T1000 (cell line): ENCODE results near the gene PLA2R1.

Source experiments
- DNase-seq: peaks from one replicate; lab custom pipeline; 2025; ENCODE audit warnings: mixed read lengths; lab: John Stamatoyannopoulos, UW

The PLA2R1 gene

DNA sequence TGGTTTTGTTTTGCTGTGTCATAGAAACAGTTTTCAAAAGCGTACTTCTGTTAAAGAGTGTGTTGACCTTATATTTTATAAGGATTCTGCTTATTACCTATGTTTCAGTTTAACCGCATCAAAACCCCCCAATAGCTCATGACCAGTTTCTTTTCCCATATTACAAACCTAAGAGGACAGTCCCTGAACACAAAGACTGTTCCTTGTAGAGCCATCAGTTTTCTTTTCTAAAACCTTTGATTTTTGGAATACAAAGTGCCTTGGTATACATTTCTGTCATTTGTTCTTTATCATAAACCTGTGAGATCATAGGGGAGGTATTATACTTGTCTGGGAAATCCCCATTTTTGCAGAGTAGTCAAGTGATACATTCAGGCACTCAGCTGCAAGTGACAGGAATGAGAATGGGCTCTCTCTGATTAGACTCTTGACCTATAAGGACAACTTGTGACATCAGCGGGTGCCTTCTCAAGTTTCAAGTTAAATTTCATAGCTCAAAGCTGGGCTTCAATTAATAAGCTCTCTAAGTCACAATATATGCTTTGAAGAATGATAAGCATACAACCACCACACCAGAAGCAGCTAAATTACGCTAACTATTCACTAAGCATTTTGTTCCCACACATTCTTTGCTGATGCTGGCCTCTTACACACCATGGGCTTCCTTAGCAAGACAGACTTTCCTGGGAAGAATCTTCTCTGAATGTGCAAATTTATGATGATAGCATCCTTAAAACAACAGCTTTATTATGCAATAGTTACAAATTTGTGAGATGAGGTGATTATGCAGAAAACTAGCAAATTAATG, 167.0 kb downstream of the PLA2R1 start:
- no peak for DNase-seq

DNA sequence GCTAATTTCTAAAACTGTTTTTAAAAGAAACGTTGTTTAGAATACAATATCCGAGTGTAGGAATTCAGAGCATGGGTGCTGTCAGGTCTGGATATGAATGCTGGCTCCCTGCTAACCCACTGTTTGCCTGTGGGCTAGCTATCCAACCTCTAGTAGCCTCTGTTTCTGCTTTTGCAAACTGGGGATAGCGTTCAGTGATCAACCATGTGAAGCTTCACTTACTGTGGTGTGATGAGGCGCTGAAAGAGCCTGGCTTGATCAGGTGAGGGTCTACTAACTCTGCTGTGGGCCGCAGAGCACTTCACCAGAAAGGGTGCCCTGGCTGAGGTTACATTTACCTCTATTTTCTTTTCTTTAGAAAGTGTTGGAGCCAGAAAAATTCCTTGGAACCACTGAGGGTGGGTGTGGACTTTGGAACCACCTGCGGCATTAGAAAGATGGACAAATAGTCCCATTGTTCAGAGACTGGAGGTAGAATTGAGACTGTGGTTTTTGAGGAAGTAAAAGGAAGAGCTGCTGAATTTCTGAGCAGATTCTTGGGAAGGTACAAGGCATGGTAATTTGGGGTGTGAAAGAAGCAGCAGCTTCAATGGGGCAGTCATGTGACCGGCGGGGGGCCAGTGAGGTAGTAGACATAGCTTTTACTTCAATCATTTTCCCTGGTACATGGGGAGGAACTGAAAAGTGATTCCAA, 168.1 kb downstream of the PLA2R1 start:
- DNase-seq, result no peak

GRCh38 chr2:159892990-159893810, 169.2 kb downstream of the PLA2R1 start:
- DNase-seq, result no peak

DNA sequence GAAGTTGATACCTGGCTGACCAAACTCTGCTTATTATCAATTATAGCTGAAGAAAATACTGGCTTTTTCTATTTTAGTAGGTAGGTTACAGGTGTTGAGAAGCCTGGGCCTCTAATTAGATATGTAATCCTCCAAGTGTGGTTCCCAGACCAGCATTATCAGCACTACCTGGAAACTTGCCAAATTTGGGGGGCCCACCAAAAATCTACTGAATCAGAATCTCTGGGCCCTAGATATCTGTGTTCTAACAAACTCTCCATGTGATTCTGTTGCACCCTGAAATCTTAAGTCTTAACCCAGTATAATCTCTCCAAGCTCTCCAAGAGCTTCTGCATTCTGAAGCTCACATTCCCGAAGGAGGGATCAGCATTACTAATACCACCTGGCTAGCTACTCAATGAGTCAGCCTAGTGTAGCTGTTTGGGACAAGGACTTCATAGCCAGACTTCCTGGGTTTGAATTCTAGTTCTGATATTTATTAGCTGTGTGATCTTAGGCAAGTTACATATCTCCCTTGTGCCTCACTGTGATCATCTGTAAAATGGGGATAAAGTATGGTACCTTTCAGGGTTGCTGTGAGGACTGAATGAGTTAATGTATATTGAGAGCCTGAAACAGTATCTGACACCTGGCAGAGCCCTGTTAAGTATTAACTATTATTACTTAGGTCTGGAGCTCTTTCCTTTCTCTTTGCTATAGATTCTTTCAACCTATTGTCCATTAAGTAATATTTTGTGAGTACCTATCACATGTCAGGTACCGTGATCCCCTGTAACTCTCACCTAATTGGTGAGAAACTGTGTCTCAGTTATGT, 170.3 kb downstream of the PLA2R1 start:
- no peak for DNase-seq

DNA sequence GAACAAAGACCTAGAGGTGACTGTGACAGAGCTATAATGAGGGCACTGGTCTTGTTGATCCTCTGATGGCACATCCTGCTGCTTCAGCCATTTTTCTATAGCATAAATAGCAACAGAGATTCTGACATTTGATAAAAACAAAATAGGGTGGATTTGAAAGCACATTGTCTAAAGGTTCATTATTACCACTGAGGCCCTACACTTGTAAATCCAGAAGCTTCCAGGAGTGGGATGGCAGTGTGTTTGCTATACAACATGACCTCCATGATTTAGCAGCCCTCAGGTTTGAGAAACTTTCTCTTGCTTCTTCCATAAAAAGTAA, 171.2 kb downstream of the PLA2R1 start:
- no peak for DNase-seq

- DNase-seq, result no peak
Measured at GRCh38 chr2:159890551-159891266, 171.7 kb downstream of the PLA2R1 start.

GRCh38 chr2:159882130-159882745, 180.2 kb downstream of the PLA2R1 start:
- no peak for DNase-seq
